HepG2 (cell line): ENCODE measurements around the gene BAZ2A.
"Not testable (repeated sequence)": the region's sequence is repeated elsewhere in the genome, so short reads cannot be mapped to it uniquely, and the experiment has no call there.

Experiments used
- CTCF ChIP-seq: sonication (generic); formaldehyde crosslinking; IDR thresholded peaks from 2 replicates; pipeline ENCODE4 v1.5.0; 2020; ENCODE audit warnings: mild to moderate bottlenecking, missing genetic modification reagents, moderate library complexity
- ETV6 ChIP-seq: sonication (generic); formaldehyde crosslinking; conservative IDR thresholded peaks from 2 replicates; pipeline ENCODE4 v1.4.0; 2020; ENCODE audit warnings: missing genetic modification reagents
- HOXA3 ChIP-seq: sonication (generic); formaldehyde crosslinking; IDR thresholded peaks from 2 replicates; pipeline ENCODE4 v1.5.0; 2020; ENCODE audit warnings: missing genetic modification reagents
- MAX ChIP-seq: IDR thresholded peaks from 2 replicates; pipeline ENCODE4 v1.6.1; 2012; ENCODE audit warnings: inconsistent platforms
- NCOA1 ChIP-seq: sonication (generic); formaldehyde crosslinking; IDR thresholded peaks from 2 replicates; pipeline ENCODE4 v1.9.0; 2021; ENCODE audit warnings: missing genetic modification reagents
- POLR2AphosphoS5 ChIP-seq: IDR thresholded peaks from 2 replicates; pipeline ENCODE4 v1.6.1; 2012; ENCODE audit warnings: low read depth, low read length
- PRDM15 ChIP-seq: sonication (generic); formaldehyde crosslinking; IDR thresholded peaks from 2 replicates; pipeline ENCODE4 v1.4.0; 2020; ENCODE audit warnings: missing genetic modification reagents
- RFX5 ChIP-seq: IDR thresholded peaks from 2 replicates; pipeline ENCODE4 v1.6.1; 2011; ENCODE audit warnings: low read depth, low read length, improper control_type of control experiment
- RXRA ChIP-seq: sonication (generic); formaldehyde crosslinking; IDR thresholded peaks from 2 replicates; pipeline ENCODE4 v1.5.1; 2020; ENCODE audit warnings: missing genetic modification reagents
- TCF7L2 ChIP-seq: IDR thresholded peaks from 2 replicates; pipeline ENCODE4 v1.6.1; 2011; ENCODE audit warnings: mild to moderate bottlenecking, low read depth, low read length, moderate library complexity
- ZNF12 ChIP-seq: sonication (generic); formaldehyde crosslinking; IDR thresholded peaks from 2 replicates; pipeline ENCODE4 v1.5.0; 2020; ENCODE audit warnings: missing genetic modification reagents
- ZNF207 ChIP-seq: fragments of 450-650 bp; IDR thresholded peaks from 2 replicates; pipeline ENCODE4 v1.6.1; 2016; ENCODE audit warnings: antibody characterized with exemption, borderline replicate concordance
- ZNF34 ChIP-seq: sonication (generic); formaldehyde crosslinking; IDR thresholded peaks from 2 replicates; pipeline ENCODE4 v1.4.0; 2020; ENCODE audit warnings: mild to moderate bottlenecking, missing genetic modification reagents, borderline replicate concordance
- ZNF512 ChIP-seq: sonication (generic); formaldehyde crosslinking; IDR thresholded peaks from 2 replicates; pipeline ENCODE4 v1.4.0; 2020; ENCODE audit warnings: mild to moderate bottlenecking, missing genetic modification reagents

GRCh38 chr12:56648023-56648422 is 17.9 kb upstream of the BAZ2A start:
- not testable (repeated sequence) for TF ChIP-seq ZNF12 (CRISPR knock-in tag); POLR2AphosphoS5; TCF7L2; ZNF207; PRDM15 (CRISPR knock-in tag); MAX; RXRA (CRISPR knock-in tag); ETV6 (CRISPR knock-in tag); RFX5; HOXA3 (CRISPR knock-in tag); NCOA1 (CRISPR knock-in tag); ZNF34 (CRISPR knock-in tag); ZNF512 (CRISPR knock-in tag); CTCF (CRISPR knock-in tag)
